ENCODE measurements around the gene ANO10. TPM values are rescaled to one million over a fixed set of nuclear protein-coding genes. Genes with fewer than 3 reads are reported as not detected.

Gene ANO10
- total and polyA plus RNA-seq, 11 donors = 8.3 to 29.8 (median 15.8) TPM

DNA sequence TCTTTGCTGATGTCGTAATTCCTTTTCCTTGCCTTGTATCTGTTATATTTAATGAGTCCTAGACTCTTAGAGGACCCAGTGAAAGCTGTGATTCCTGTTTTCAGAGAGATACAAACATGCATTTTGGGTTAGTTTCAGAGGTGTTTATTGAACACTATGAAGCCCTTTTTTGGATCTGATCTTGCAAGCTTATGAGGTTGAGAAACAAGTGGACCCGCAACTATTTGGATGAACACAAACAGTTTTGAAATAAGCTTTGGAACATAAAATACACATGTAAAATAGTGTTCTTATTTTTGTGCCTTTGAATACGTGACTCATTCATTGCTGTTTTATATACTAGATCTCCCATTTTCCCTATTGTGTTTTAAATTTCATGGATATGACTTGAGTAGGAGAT, 302.0 kb downstream of the ANO10 start:
- H3K4me3 ChIP-seq = no peak overlapping the region
- intact Hi-C loops (cut with DNase I) = loop anchor here in 1 of 10 donors (10.0 kb wide), 1 partner anchor 185 kb away; no protein-coding TSS in a partner anchor
- 86 to 92% (median 90%) methylated on average over 3 of the region's 3 CpGs for WGBS, 4 donors
- H3K27me3 ChIP-seq = no peaks in the 10 kb centered on the region
- H3K27ac ChIP-seq = peak overlapping the region in 10 of 12 donors; percentile 36 to 84 (median 71)
- DNase-seq (no peak), ATAC-seq (no peak)
- H3K4me1 ChIP-seq = peaks cover 6 to 80% (median 68%) of the 10 kb centered on the region in 12 donors
- no peak for TF ChIP-seq POLR2A (IDR thresholded peaks at IDR 0.05)
- TF ChIP-seq, protein P1, sequence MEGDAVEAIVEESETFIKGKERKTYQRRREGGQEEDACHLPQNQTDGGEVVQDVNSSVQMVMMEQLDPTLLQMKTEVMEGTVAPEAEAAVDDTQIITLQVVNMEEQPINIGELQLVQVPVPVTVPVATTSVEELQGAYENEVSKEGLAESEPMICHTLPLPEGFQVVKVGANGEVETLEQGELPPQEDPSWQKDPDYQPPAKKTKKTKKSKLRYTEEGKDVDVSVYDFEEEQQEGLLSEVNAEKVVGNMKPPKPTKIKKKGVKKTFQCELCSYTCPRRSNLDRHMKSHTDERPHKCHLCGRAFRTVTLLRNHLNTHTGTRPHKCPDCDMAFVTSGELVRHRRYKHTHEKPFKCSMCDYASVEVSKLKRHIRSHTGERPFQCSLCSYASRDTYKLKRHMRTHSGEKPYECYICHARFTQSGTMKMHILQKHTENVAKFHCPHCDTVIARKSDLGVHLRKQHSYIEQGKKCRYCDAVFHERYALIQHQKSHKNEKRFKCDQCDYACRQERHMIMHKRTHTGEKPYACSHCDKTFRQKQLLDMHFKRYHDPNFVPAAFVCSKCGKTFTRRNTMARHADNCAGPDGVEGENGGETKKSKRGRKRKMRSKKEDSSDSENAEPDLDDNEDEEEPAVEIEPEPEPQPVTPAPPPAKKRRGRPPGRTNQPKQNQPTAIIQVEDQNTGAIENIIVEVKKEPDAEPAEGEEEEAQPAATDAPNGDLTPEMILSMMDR (IDR thresholded peaks at IDR 0.05) = no peak
- peaks cover 0 to 7% (median 0%) of the 10 kb centered on the region in 12 donors for H3K9me3 ChIP-seq
- peaks cover 0 to 18% (median 0%) of the 10 kb centered on the region in 9 donors for H3K36me3 ChIP-seq

DNA sequence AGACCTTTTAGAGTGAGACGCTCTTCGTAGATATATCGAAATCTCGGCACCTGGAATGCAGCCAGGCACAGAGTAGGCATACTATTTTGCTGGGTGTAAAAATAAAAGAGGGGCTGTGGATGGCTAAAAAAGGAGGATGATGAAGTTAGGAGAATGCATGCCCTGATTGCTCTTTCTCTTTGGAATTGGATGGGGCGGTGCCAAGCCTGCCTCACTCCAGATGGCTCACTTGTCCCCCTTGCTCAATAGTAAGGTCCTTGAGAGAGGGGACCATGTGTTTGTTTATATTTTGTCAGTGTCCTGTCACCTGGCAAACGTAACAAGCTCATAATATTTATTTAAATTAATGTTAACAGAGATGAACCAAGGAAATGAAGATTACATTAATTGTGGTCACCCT, 302.4 kb downstream of the ANO10 start:
- intact Hi-C loops (cut with DNase I) = no loop called here
- Histone ChIP-seq H3K4me3 (no peak overlapping the region), H3K4me1 (peaks cover 6 to 80% (median 66%) of the 10 kb centered on the region in 12 donors), H3K9me3 (peaks cover 0 to 7% (median 0%) of the 10 kb centered on the region in 12 donors), H3K27ac (peak overlapping the region in 11 of 12 donors; percentile 36 to 84 (median 71)), H3K27me3 (no peaks in the 10 kb centered on the region), H3K36me3 (peaks cover 0 to 18% (median 0%) of the 10 kb centered on the region in 9 donors)
- TF ChIP-seq POLR2A (IDR thresholded peaks at IDR 0.05) = no peak
- TF ChIP-seq, protein P1 (IDR thresholded peaks at IDR 0.05) = no peak
- DNase-seq (peak in 4 of 5 donors; percentile 46 to 63 (median 52)), ATAC-seq (peak; percentile 63 to 87 (median 76))
- WGBS, 4 donors = 52 to 64% (median 59%) methylated on average over 6 of the region's 6 CpGs

DNA sequence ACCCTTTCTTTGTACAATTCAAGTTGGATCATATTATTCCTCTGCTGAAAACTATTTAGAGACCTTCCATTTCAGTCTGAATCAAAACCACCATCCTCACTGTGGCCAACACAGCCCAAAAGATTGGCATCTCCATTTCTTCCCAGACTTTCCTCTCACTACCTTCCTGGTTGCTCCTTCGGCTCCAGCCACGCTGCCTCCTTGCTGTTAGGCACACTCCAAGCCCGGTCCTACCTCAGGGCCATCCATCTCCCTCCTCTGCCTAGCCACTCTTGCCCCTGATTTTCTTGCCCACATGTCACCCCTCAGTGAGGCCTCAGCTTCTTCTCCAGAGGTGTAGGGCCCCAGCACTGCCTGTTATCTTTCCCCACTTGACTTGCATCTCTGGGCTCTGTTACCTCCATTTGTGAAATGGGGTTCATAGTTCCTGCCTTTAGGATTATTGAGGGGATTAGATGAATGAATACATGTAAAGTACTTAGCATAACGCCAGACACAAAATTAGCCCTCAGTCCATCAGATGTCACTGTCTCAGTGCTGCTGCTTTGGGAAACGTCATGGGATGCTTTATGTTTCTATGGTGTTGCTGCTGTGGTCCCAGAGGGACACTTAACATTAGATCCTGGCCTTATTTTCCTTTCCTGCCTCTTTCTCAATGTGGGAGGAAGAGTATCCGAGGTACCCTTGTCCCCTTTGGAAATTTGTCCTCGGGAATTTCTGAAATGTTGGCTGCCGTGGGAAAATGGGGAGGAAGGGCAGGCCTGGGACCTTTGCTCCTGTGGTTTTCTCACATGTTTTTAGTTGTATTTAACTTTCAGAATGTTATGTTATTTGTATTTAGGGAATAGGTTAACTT, 304.1 kb downstream of the ANO10 start:
- Histone ChIP-seq H3K36me3 (peaks cover 0 to 16% (median 1%) of the 10 kb centered on the region in 9 donors), H3K27ac (peak overlapping the region; percentile 36 to 84 (median 70)), H3K27me3 (no peaks in the 10 kb centered on the region), H3K4me3 (peak overlapping the region in 1 of 12 donors; percentile 3), H3K9me3 (no peaks in the 10 kb centered on the region), H3K4me1 (peaks cover 6 to 80% (median 65%) of the 10 kb centered on the region in 12 donors)
- intact Hi-C loops (cut with DNase I) = no loop called here
- 31 to 42% (median 33%) methylated on average over 8 of the region's 8 CpGs for WGBS, 4 donors
- TF ChIP-seq, protein P1 (IDR thresholded peaks at IDR 0.05) = peak in 5 of 12 donors; percentile 10 to 31 (median 21)
- no peak for TF ChIP-seq POLR2A (IDR thresholded peaks at IDR 0.05)
- DNase-seq (peak in 2 of 5 donors; percentile 42 to 47), ATAC-seq (peak; percentile 36 to 78 (median 64))

All from heart left ventricle (tissue), 16 donors.